ENCODE measurements around the gene TEC.

DNA sequence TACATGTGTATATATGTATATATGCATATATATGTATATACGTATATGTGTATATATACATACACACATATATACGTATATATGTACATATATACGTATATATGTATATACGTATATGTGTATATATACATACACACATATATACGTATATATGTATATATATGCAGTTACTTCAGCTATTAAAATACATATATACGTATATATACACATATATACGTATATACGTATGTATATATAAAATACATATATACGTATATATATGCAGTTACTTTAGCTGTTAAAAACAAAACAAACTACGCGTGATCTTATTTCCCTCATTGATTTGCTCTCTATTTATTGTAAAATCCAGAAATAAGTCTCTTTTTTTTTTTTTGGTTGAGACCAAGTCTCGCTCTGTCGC is 149.5 kb downstream of the TEC start:
- TF ChIP-seq, protein P1, sequence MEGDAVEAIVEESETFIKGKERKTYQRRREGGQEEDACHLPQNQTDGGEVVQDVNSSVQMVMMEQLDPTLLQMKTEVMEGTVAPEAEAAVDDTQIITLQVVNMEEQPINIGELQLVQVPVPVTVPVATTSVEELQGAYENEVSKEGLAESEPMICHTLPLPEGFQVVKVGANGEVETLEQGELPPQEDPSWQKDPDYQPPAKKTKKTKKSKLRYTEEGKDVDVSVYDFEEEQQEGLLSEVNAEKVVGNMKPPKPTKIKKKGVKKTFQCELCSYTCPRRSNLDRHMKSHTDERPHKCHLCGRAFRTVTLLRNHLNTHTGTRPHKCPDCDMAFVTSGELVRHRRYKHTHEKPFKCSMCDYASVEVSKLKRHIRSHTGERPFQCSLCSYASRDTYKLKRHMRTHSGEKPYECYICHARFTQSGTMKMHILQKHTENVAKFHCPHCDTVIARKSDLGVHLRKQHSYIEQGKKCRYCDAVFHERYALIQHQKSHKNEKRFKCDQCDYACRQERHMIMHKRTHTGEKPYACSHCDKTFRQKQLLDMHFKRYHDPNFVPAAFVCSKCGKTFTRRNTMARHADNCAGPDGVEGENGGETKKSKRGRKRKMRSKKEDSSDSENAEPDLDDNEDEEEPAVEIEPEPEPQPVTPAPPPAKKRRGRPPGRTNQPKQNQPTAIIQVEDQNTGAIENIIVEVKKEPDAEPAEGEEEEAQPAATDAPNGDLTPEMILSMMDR (IDR thresholded peaks at IDR 0.05): no peak
- no peak for TF ChIP-seq POLR2AphosphoS5 (IDR thresholded peaks at IDR 0.05)
